SU-DHL-6 (cell line): ENCODE data around the gene ZNF587.
"Not testable (repeated sequence)": the region's sequence is repeated elsewhere in the genome, so short reads cannot be mapped to it uniquely, and the experiment has no call there.

Experiments used
- EZH2phosphoT487 ChIP-seq: fragments of 200-600 bp; sonication (generic), shearing (Covaris generic); conservative IDR thresholded peaks from 2 replicates; pipeline ENCODE4 v1.6.1; 2018; ENCODE audit warnings: mild to moderate bottlenecking, antibody characterized with exemption, low read length, moderate library complexity, mixed read lengths
- TF ChIP-seq, protein P1 (sequence below): fragments of 200-600 bp; sonication (generic); IDR thresholded peaks from one replicate; pipeline ENCODE4 v1.5.1; 2017; ENCODE audit warnings: antibody characterized with exemption, mild to moderate bottlenecking, low read length, moderate library complexity; ENCODE audit not compliant: insufficient read depth, poor library complexity, severe bottlenecking

GRCh38 chr19:57890706-57891105 is 41.0 kb downstream of the ZNF587 start:
- TF ChIP-seq, protein P1, sequence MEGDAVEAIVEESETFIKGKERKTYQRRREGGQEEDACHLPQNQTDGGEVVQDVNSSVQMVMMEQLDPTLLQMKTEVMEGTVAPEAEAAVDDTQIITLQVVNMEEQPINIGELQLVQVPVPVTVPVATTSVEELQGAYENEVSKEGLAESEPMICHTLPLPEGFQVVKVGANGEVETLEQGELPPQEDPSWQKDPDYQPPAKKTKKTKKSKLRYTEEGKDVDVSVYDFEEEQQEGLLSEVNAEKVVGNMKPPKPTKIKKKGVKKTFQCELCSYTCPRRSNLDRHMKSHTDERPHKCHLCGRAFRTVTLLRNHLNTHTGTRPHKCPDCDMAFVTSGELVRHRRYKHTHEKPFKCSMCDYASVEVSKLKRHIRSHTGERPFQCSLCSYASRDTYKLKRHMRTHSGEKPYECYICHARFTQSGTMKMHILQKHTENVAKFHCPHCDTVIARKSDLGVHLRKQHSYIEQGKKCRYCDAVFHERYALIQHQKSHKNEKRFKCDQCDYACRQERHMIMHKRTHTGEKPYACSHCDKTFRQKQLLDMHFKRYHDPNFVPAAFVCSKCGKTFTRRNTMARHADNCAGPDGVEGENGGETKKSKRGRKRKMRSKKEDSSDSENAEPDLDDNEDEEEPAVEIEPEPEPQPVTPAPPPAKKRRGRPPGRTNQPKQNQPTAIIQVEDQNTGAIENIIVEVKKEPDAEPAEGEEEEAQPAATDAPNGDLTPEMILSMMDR, result not testable (repeated sequence)
- not testable (repeated sequence) for TF ChIP-seq EZH2phosphoT487
